HG03025 (cell line): ENCODE data around the gene TMEM43.
"Not testable (repeated sequence)": the region's sequence is repeated elsewhere in the genome, so short reads cannot be mapped to it uniquely, and the experiment has no call there.

Source experiments
- ATAC-seq: cut with Tn5 transposase; IDR thresholded peaks from one replicate; pipeline ENCODE4 v1.9.1; 2021; ENCODE audit warnings: mild to moderate bottlenecking, moderate library complexity; ENCODE audit not compliant: unreplicated experiment, low FRiP score

Gene TMEM43

GRCh38 chr3:14120921-14121448 is 3.9 kb upstream of the TMEM43 start:
- ATAC-seq: not testable (repeated sequence)

GRCh38 chr3:14121859-14122258 is 3.0 kb upstream of the TMEM43 start:
- ATAC-seq: no peak

- ATAC-seq: no peak
Measured at GRCh38 chr3:14122301-14122700, 2.6 kb upstream of the TMEM43 start.

GRCh38 chr3:14123308-14124222 is 1.3 kb upstream of the TMEM43 start:
- no peak for ATAC-seq

- peak; percentile 39 for ATAC-seq
Measured at GRCh38 chr3:14124223-14124614, 633 bp upstream of the TMEM43 start.

GRCh38 chr3:14125193-14126016 is 553 bp downstream of the TMEM43 start:
- ATAC-seq: peak; percentile 18

- ATAC-seq: no peak
Measured at GRCh38 chr3:14126017-14126886, 1.4 kb downstream of the TMEM43 start.

GRCh38 chr3:14126887-14127505 is 2.1 kb downstream of the TMEM43 start:
- ATAC-seq: no peak

- ATAC-seq: no peak
Measured at GRCh38 chr3:14127516-14128161, 2.8 kb downstream of the TMEM43 start.

GRCh38 chr3:14128724-14129123 is 3.9 kb downstream of the TMEM43 start:
- no peak for ATAC-seq

GRCh38 chr3:14129296-14129695 is 4.4 kb downstream of the TMEM43 start:
- no peak for ATAC-seq

GRCh38 chr3:14130230-14130629 is 5.4 kb downstream of the TMEM43 start:
- ATAC-seq: no peak

GRCh38 chr3:14130707-14131106 is 5.9 kb downstream of the TMEM43 start:
- no peak for ATAC-seq

- ATAC-seq: no peak
Measured at GRCh38 chr3:14131134-14131533, 6.3 kb downstream of the TMEM43 start.

- no peak for ATAC-seq
Measured at GRCh38 chr3:14132120-14132519, 7.3 kb downstream of the TMEM43 start.

- no peak for ATAC-seq
Measured at GRCh38 chr3:14132689-14133088, 7.8 kb downstream of the TMEM43 start.

- no peak for ATAC-seq
Measured at GRCh38 chr3:14133188-14133800, 8.4 kb downstream of the TMEM43 start.

- ATAC-seq: no peak
Measured at GRCh38 chr3:14133876-14134275, 9.0 kb downstream of the TMEM43 start.

- no peak for ATAC-seq
Measured at GRCh38 chr3:14134291-14134690, 9.4 kb downstream of the TMEM43 start.
